Activated CD4-positive, alpha-beta T cell treated with anti-CD3 and anti-CD28 coated beads for 24 hours (primary cell): ENCODE results near the gene AGPAT4.
A peak's percentile ranks its signal among the peaks of the same experiment; 100 is the strongest.
"Not testable (repeated sequence)": the region's sequence is repeated elsewhere in the genome, so short reads cannot be mapped to it uniquely, and the experiment has no call there.

Source experiments
- DNase-seq, 2 donors: peaks; one replicate each; pipeline ENCODE4 v3.0.0-alpha.2; 2020; ENCODE audit warnings: low read depth in 2 of 2

The AGPAT4 gene

DNA sequence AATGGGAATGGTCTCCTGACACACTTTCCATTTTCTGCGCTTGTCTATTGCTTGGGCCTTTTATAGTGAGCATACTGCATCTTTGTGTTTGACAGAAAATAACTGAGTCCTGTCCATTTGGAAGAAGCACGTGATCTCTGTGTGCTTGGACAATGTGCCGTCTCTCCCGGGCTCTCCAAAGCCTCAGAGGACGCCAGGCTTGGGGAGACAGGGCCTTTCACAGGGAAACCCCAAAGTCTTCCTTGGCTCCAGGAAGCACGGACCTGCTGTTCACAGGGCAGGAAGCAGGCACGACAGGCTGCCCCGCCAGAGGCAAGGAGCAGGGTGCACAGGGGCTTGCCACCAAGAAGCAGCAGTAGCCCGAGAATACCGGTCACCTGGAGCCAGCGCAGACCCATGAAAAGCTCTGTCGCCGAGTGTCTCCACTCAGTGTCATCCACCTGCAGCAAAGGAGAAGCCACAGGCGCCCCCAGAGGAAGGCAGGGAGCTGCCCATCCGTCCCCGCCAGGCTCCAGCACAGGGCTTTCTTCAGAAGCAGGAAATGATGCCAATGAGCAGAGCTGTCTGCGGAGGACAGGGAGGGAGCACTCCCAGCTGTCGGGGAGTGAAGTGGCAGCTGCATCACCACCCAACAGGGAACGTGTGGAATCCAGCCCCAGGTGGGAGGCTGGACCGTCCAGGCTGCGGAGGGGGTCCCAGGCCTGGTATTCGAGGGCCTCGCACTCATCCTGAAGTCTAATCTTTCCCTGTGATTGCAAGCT, 135.1 kb downstream of the AGPAT4 start:
- DNase-seq: no peak

- no peak for DNase-seq
Measured at GRCh38 chr6:161137839-161138542, 135.9 kb downstream of the AGPAT4 start.

- no peak for DNase-seq
Measured at GRCh38 chr6:161137320-161137719, 136.5 kb downstream of the AGPAT4 start.

DNA sequence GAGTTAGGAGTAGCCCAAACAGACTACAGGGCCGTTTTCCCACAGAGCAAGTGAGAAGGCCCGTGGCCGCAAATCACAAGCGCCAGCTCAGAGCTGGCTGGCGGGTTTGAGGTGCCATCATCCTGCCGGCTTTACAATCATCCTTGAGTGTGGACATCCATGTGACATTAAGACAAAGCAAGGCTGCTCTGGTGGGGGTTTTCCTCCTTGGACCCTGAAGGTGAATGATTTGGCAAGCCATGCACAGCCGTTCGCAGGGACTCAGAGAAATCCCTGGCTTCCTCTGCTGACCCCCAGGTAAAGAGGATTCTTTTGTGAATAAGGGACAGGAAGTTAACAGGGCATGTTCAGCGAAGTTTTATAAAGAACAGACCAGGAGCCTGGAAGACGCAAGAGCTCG, 137.2 kb downstream of the AGPAT4 start:
- DNase-seq: no peak

DNA sequence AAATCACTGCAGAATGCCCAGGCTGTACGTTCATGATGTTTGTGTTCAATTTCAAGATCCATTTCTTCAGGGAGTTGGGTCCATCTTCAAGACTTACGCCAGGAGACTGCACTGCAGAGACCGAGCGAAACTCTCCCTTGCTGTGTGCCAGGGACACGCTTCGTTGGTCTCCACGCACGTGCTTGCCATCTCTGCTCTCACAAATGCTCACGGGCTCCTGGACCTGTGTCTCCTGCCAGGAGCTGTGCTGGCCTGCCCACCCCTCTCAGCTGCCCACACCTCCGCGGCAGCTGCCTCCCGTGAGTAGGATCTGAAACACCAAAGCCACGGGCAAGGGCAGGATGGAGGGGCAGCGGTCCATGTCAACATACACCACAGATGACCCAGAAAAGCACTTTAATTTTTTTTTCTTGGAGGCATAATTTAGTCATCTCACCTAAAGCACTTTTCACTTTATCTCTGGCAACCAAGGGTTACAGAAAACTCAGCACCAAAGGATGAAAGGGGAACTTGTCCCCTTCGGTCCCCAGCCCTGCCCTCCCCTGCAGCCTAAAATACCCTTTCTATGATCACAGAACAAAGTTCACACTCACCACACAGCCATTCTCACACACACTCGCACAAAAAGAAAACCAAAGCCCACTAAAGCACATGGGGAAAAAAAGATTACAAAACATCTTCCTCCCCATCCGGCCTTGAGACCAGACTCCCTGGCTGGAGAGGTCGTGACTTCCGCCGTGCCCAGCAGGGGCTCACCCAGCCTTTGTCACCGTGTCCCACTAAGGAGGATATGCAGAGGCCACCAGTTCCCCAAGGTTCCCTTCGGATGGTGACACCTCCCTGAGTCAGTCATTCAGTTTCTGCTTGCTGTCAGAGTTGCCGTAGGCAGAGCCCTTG, 137.9 kb downstream of the AGPAT4 start:
- no peak for DNase-seq

GRCh38 chr6:161134550-161135298, 139.1 kb downstream of the AGPAT4 start:
- DNase-seq: no peak

GRCh38 chr6:161133963-161134362, 139.9 kb downstream of the AGPAT4 start:
- no peak for DNase-seq

DNA sequence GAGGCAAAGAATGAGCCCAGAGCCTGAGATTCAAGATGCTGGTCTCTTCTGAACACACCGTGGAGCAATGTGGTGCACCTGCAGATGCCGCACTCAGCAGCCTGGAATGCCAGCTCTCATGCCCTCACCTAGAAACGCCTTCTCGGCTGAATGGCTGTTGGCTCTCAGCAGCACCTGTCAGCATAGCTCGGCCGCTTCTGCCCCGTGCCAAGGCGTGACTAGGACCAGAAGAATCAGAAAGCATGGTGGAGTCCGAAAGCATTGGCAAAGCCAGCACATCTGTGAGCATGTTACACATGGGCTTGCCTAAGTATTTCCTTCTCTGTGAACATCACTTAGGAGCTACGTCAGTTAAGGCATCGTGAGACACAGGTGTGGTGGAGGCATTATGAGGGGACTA, 141.5 kb downstream of the AGPAT4 start:
- no peak for DNase-seq

GRCh38 chr6:161130967-161131766, 142.7 kb downstream of the AGPAT4 start:
- DNase-seq: no peak

DNA sequence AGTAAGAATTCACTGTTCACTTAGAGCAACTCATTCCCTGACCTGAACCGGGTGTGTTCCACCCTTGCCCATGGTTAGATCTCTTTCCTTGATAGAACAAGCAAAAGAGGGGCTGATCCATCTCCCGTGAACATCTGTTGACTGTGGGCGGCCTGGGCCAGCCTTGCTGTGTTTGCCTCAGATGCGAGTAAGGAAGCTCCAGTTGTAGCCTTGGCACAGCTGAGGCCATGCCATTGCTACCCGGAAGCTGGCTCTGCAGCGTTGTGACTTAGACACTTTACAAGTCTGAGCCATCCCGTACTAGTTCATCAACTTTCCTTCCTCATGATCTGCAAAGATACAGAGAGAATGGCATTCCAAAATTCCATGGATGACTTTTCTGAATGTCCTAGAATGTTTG, 143.3 kb downstream of the AGPAT4 start:
- no peak for DNase-seq

DNA sequence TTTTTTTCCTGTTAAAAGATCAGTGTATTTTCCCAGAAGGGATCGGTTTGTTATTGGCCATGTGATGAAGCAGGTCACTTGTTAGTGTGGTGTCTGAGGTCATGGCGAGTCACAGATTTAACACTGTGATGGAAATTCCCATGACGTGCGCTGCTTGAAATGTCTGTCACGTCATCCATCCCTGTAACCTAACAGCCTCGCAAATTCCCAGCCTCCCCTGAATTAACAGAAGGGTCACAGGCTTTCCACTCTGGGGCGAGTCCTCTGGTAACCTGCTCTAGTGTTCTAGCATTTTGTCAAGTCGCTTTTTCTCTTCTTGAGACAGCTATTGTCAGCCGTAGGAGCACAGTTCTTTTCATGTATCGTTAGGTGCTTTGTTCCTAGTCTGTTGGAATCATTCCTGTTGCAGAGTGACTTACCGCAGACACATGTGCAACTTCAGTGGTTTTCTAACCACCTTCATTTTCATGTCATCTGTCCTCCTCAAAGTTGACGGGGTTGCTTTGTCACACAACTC, 145.1 kb downstream of the AGPAT4 start:
- peak in 1 of 2 donors; percentile 22 for DNase-seq

- no peak for DNase-seq
Measured at GRCh38 chr6:161128230-161128629, 145.6 kb downstream of the AGPAT4 start.

DNA sequence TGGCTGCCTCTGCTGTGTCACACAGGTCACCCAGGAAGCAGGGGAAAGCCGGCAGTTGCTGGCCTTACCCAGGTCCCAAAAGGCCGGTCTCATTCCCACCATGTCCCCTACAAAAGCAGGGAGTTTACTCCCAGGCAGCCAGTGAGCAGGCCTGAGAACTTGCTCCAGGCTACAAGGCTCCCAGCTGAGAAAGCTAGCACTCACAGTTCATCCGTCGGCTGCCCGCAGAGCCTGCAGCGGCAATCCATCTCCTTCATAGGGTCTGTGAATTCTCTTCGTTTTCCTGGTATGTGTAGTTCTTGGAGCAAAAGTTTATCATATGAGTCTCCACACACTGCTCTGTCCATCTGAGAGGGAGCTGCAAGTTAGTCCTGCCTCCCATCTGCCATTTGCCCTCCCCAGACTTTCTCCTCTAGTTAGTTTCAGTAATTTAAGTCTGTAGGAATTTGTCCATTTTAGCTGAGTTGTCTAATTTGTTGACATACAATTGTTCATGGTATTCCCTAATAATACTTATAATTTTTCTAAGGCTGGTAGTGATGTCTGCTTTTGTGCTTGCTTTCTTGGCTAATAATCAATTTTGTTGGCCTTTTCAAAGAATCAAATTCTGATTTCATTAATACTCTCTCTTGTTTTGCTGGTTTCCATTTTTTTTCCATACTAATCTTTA, 146.7 kb downstream of the AGPAT4 start:
- no peak for DNase-seq

GRCh38 chr6:161125591-161125990, 148.3 kb downstream of the AGPAT4 start:
- DNase-seq: no peak

GRCh38 chr6:161123319-161123718, 150.5 kb downstream of the AGPAT4 start:
- not testable (repeated sequence) for DNase-seq

- DNase-seq: no peak
Measured at GRCh38 chr6:161117942-161118341, 155.9 kb downstream of the AGPAT4 start.

GRCh38 chr6:161117308-161117707, 156.6 kb downstream of the AGPAT4 start:
- DNase-seq: no peak

DNA sequence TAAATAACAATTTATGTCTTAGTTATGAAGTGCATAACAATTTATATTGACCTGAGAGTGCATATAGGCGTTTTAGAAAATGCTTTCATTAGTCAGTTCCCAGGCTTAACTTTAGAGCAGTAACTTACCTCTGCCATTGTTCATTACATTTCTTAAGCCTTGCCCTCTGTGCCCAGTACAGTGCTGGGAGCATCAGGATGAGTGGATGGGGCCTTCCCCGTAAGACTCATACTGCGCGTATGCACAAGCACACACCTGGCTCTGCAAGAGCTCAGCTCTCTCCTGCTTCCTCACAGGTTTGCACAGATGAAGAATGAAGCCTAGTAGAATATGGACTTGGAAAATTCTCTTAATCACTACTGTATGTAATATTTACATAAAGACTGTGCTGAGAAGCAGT, 157.3 kb downstream of the AGPAT4 start:
- no peak for DNase-seq

GRCh38 chr6:161115468-161115867, 158.4 kb downstream of the AGPAT4 start:
- no peak for DNase-seq

DNA sequence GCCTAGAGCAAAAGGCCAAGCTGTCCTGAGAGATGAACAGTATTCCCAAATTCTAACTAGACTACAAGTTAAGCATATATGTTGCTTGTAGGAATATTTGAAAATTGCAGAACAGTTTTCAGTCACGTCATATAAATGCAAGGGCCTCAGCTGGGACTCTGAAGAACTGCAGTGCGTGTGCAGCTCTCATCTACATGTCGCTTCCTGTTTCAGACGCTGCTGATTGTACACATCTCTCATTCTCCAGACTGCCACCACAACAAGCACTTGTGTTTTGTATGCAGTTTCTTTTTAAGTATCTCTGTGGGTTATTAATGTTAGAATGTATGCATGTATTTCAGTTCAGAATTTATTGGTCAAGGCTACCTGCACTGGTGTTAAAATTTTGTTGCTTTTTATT, 162.6 kb downstream of the AGPAT4 start:
- DNase-seq: no peak
